Pancreas (tissue), 10 donors: Measurements from ENCODE around the gene ETS1. TPM values are rescaled to one million over a fixed set of nuclear protein-coding genes. Genes with fewer than 3 reads are reported as not detected.

Source experiments
- ATAC-seq, 4 donors: fragments of 200-7000 bp; cut with Tn5 transposase; one replicate each; pipeline versions ENCODE4 v1.8.0 to v1.9.1; 2020; ENCODE audit warnings: mild to moderate bottlenecking in 4 of 4, moderate library complexity in 4 of 4
- DNase-seq, 6 donors: peaks; one replicate each; pipeline ENCODE4 v3.0.0-alpha.2; 2020
- FAIRE-seq: peaks from 2 replicates; lab custom pipeline; 2012; peaks lifted over from hg19 to GRCh38; lab: Jason Lieb, UNC
- H3K27ac ChIP-seq, 4 donors: fragments of 200-600 bp; sonication (generic); 1 replicate in 3 of 4; 2 replicates in 1 of 4; pipeline versions ENCODE4 v1.5.0 to v1.8.0; 2020
- H3K27me3 ChIP-seq, 4 donors: fragments of 200-600 bp; one replicate each; pipeline ENCODE4 v1.8.0; 2021
- H3K36me3 ChIP-seq, 3 donors: fragments of 200-600 bp; sonication (generic) in 1 of 3; one replicate each; pipeline versions ENCODE4 v1.5.0 to v1.8.0; 2020 to 2021
- H3K4me1 ChIP-seq, 3 donors: fragments of 200-600 bp; one replicate each; pipeline ENCODE4 v1.8.0; 2021
- H3K4me3 ChIP-seq, 4 donors: fragments of 200-600 bp; sonication (generic) in 2 of 4; one replicate each; pipeline versions ENCODE4 v1.5.0 to v1.8.0; 2020 to 2021
- H3K9me3 ChIP-seq, 4 donors: fragments of 200-600 bp; one replicate each; pipeline ENCODE4 v1.8.0; 2021
- WGBS, 2 donors: extraction: QIAGEN DNeasy Blood & Tissue Kit; methylation state at CpG; one replicate each; pipeline ENCODE4 v1.1.7; 2013; 5-methylcytosine and 5-hydroxymethylcytosine counted together
- intact Hi-C, 3 donors: fragments of 100-400 bp; cut with DNase I; formaldehyde crosslinking; loops; one replicate each; pipeline versions ENCODE4 v1.11.1 to v1.14.2; 2022
- polyA plus RNA-seq, 2 donors: library from polyadenylated mRNA; stranded (reverse); fragments of 200-250 nt; gene quantifications; one replicate each; pipeline ENCODE4 v1.2.3, GENCODE V29; 2013
- total RNA-seq, 6 donors: library from RNA; stranded (reverse); fragmentation: NEBNext Ultra II Directional in 4 of 6; extraction: Animal tissue kit (Norgen Biotek cat#: 25700) in 4 of 6; gene quantifications; one replicate each; pipeline versions ENCODE4 v1.2.1 to v1.2.4, GENCODE V29; 2021 to 2023
- TF ChIP-seq, protein P1 (sequence below), 4 donors: fragments of 200-600 bp; sonication (generic) in 3 of 4; IDR thresholded peaks; one replicate each; pipeline versions ENCODE4 v1.5.0 to v1.8.0; 2021; ENCODE audit warnings: antibody characterized with exemption in 4 of 4
- donor health status: healthy with polysubstance abuse.
- donor health status: DM: no; HTN: no; CAD: no; lungs with moderate emphysema.
- donor health status: DM: no; HTN: no; CAD: no.
- donor health status: control.
- donor health status: control.
- donor health status: Bipolar disorder and iron deficiency.
- donor health status: DM: yes; HTN: yes; CAD: no.
- donor health status: DM: no; HTN: no; CAD: no.
- donor health status: DM: no; HTN: no; CAD: no.
- donor health status: DM: yes; HTN: yes; CAD: no.

Gene ETS1
- total and polyA plus RNA-seq, 8 donors, result 5.4 to 26.6 (median 13.0) TPM

DNA sequence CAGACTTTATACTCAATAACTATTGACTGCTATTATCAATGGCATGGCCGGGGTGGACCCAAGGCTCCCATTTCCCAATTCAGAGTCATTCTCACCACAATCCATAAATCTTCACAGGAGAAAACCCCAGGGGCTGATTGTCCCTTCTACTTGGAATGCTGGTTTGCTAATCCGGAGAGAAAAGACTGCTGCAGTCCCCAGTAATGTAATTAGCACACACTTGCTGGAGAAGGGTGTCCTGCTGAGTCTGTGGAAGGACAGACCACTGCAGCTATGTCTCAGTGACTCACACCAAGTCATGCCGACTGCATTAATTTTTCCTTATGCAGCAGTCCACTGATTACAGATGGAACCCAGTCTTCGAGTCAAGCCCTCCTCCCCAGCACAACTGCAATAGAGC is 5.9 kb upstream of the ETS1 start:
- FAIRE-seq (no peak), ATAC-seq (no peak), DNase-seq (no peak)
- Histone ChIP-seq H3K4me1 (no peaks in the 10 kb centered on the region), H3K27me3 (no peaks in the 10 kb centered on the region), H3K4me3 (no peak overlapping the region), H3K27ac (no peak overlapping the region), H3K9me3 (no peaks in the 10 kb centered on the region), H3K36me3 (no peaks in the 10 kb centered on the region)
- 74 to 75% methylated on average over 4 of the region's 4 CpGs for WGBS, 2 donors
- TF ChIP-seq, protein P1, sequence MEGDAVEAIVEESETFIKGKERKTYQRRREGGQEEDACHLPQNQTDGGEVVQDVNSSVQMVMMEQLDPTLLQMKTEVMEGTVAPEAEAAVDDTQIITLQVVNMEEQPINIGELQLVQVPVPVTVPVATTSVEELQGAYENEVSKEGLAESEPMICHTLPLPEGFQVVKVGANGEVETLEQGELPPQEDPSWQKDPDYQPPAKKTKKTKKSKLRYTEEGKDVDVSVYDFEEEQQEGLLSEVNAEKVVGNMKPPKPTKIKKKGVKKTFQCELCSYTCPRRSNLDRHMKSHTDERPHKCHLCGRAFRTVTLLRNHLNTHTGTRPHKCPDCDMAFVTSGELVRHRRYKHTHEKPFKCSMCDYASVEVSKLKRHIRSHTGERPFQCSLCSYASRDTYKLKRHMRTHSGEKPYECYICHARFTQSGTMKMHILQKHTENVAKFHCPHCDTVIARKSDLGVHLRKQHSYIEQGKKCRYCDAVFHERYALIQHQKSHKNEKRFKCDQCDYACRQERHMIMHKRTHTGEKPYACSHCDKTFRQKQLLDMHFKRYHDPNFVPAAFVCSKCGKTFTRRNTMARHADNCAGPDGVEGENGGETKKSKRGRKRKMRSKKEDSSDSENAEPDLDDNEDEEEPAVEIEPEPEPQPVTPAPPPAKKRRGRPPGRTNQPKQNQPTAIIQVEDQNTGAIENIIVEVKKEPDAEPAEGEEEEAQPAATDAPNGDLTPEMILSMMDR (IDR thresholded peaks at IDR 0.05), result no peak
- intact Hi-C loops, result no loop called here

GRCh38 chr11:128592454-128592853 is 5.1 kb upstream of the ETS1 start:
- intact Hi-C loops, result no loop called here
- Histone ChIP-seq H3K27ac (no peak overlapping the region), H3K27me3 (no peaks in the 10 kb centered on the region), H3K4me1 (no peaks in the 10 kb centered on the region), H3K36me3 (no peaks in the 10 kb centered on the region), H3K9me3 (no peaks in the 10 kb centered on the region), H3K4me3 (no peak overlapping the region)
- no peak for DNase-seq
- no peak for ATAC-seq
- no peak for FAIRE-seq
- 54 to 57% methylated on average over 7 of the region's 7 CpGs for WGBS, 2 donors
- TF ChIP-seq, protein P1 (IDR thresholded peaks at IDR 0.05), result no peak

DNA sequence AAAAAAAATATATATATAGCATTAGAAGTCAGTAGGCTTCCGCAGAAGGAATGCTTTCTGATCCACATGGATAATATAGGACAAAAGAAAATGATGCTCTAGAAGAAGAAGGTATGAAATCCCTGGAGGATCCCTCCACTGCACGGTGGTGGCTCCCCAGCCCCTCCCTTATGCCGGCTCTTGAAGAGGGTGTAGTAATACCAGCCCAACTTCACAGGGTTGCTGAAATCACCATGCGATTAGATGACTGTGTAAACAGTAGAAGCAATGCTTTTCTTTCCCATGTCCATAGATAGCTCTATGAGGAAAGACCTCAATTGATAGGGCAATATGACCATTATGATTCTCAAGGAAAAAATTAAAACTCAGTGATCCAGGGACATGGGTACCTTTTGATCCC is 3.2 kb upstream of the ETS1 start:
- H3K27ac ChIP-seq, result no peak overlapping the region
- DNase-seq, result no peak
- no peaks in the 10 kb centered on the region for H3K9me3 ChIP-seq
- FAIRE-seq, result no peak
- intact Hi-C loops, result no loop called here
- TF ChIP-seq, protein P1 (IDR thresholded peaks at IDR 0.05), result no peak
- H3K36me3 ChIP-seq, result no peaks in the 10 kb centered on the region
- no peaks in the 10 kb centered on the region for H3K27me3 ChIP-seq
- WGBS, 2 donors, result 39 to 42% methylated on average over 4 of the region's 4 CpGs
- ATAC-seq, result no peak
- H3K4me3 ChIP-seq, result no peak overlapping the region
- no peaks in the 10 kb centered on the region for H3K4me1 ChIP-seq

GRCh38 chr11:128589998-128590397 is 2.6 kb upstream of the ETS1 start:
- Histone ChIP-seq H3K27ac (no peak overlapping the region), H3K27me3 (no peaks in the 10 kb centered on the region), H3K9me3 (no peaks in the 10 kb centered on the region), H3K4me3 (no peak overlapping the region), H3K4me1 (no peaks in the 10 kb centered on the region), H3K36me3 (no peaks in the 10 kb centered on the region)
- WGBS, 2 donors, result 94 to 100% methylated on average over 1 of the region's 1 CpG
- ATAC-seq (no peak), DNase-seq (no peak), FAIRE-seq (no peak)
- intact Hi-C loops, result no loop called here
- TF ChIP-seq, protein P1 (IDR thresholded peaks at IDR 0.05), result no peak

DNA sequence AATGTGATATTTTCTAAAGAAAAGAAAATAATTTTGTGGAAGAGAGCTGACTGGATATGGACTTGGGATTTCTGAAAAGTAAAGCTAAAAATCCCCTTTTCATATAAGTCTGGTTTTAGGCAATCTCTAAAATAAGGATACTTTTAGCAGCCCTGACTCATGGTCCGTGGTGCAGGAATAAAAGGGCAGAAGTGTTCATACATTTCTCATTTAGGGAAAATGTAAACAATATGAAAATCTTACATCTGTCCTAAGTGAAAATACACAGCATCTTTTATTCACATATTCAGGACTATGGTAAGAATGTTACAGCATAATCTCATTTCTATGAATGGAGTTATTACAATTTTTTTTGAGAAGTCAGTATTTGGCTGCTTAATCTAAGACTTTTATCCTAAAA is 735 bp upstream of the ETS1 start:
- ATAC-seq (no peak), DNase-seq (no peak), FAIRE-seq (no peak)
- intact Hi-C loops, result no loop called here
- Histone ChIP-seq H3K27me3 (no peaks in the 10 kb centered on the region), H3K4me3 (no peak overlapping the region), H3K36me3 (no peaks in the 10 kb centered on the region), H3K27ac (no peak overlapping the region), H3K4me1 (peaks cover 0 to 2% (median 0%) of the 10 kb centered on the region in 3 donors), H3K9me3 (no peaks in the 10 kb centered on the region)
- WGBS, 2 donors, result 91 to 94% methylated on average over 1 of the region's 1 CpG
- TF ChIP-seq, protein P1 (IDR thresholded peaks at IDR 0.05), result no peak
